ENCODE results near the gene GJD2. TPM values are rescaled to one million over a fixed set of nuclear protein-coding genes. Genes with fewer than 3 reads are reported as not detected.

Gene GJD2
- total RNA-seq, 4 donors from 2014 or later = not detected

- in situ Hi-C loops (cut with MboI; ENCODE audit: low pct_ligation_motif_present in 1 of 4, low pct_unique_long_range_greater_than_20kb in 1 of 4, low sequenced_read_pairs in 3 of 4) (no loop called here), intact Hi-C loops (cut with DNase I; ENCODE audit: low total_unique reads) (no loop called here)
- DNase-seq = no peak
- 89 to 92% methylated on average over 1 of the region's 1 CpG for WGBS, 2 donors (ENCODE audit: low coverage in 1 of 2)
- Histone ChIP-seq H3K27me3 (no peaks in the 10 kb centered on the region), H3K4me3 (no peak overlapping the region), H3K4me1 (no peaks in the 10 kb centered on the region), H3K27ac (no peak overlapping the region), H3K9me3 (no peaks in the 10 kb centered on the region), H3K36me3 (no peaks in the 10 kb centered on the region)
- TF ChIP-seq EP300 (IDR thresholded peaks at IDR 0.05; ENCODE audit: low read depth) = no peak
- TF ChIP-seq POLR2AphosphoS5 (IDR thresholded peaks at IDR 0.05) = no peak
- no peak for TF ChIP-seq CTCF (IDR thresholded peaks at IDR 0.05)
These were observed 47.6 kb upstream of the GJD2 start for GRCh38 chr15:34802371-34802770.

GRCh38 chr15:34799149-34800101 is 44.6 kb upstream of the GJD2 start:
- TF ChIP-seq EP300 (IDR thresholded peaks at IDR 0.05; ENCODE audit: low read depth) (no peak), CTCF (IDR thresholded peaks at IDR 0.05) (no peak), POLR2A (IDR thresholded peaks at IDR 0.05) (no peak), POLR2AphosphoS5 (IDR thresholded peaks at IDR 0.05) (no peak)
- H3K4me1 ChIP-seq = no peaks in the 10 kb centered on the region
- H3K36me3 ChIP-seq = no peaks in the 10 kb centered on the region
- peaks cover 20% of the 10 kb centered on the region for H3K27me3 ChIP-seq
- no peak overlapping the region for H3K27ac ChIP-seq
- no peak overlapping the region for H3K4me3 ChIP-seq
- H3K9me3 ChIP-seq = no peaks in the 10 kb centered on the region
- intact Hi-C loops (cut with DNase I; ENCODE audit: low total_unique reads) = no loop called here
- in situ Hi-C loops (cut with MboI; ENCODE audit: low pct_ligation_motif_present in 1 of 4, low pct_unique_long_range_greater_than_20kb in 1 of 4, low sequenced_read_pairs in 3 of 4) = no loop called here
- 40 to 47% methylated on average over 2 to 16 of the region's 16 CpGs for WGBS, 2 donors (ENCODE audit: low coverage in 1 of 2)
- no peak for DNase-seq

- no peaks in the 10 kb centered on the region for H3K4me1 ChIP-seq
- no peaks in the 10 kb centered on the region for H3K9me3 ChIP-seq
- WGBS, 2 donors (ENCODE audit: low coverage in 1 of 2) = 17 to 59% methylated on average over 1 to 5 of the region's 5 CpGs
- in situ Hi-C loops (cut with MboI; ENCODE audit: low pct_ligation_motif_present in 1 of 4, low pct_unique_long_range_greater_than_20kb in 1 of 4, low sequenced_read_pairs in 3 of 4) = no loop called here
- DNase-seq = no peak
- peaks cover 25% of the 10 kb centered on the region for H3K27me3 ChIP-seq
- H3K27ac ChIP-seq = no peak overlapping the region
- intact Hi-C loops (cut with DNase I; ENCODE audit: low total_unique reads) = no loop called here
- H3K36me3 ChIP-seq = no peaks in the 10 kb centered on the region
- H3K4me3 ChIP-seq = no peak overlapping the region
- no peak for TF ChIP-seq POLR2AphosphoS5 (IDR thresholded peaks at IDR 0.05)
- TF ChIP-seq EP300 (IDR thresholded peaks at IDR 0.05; ENCODE audit: low read depth) = no peak
- no peak for TF ChIP-seq CTCF (IDR thresholded peaks at IDR 0.05)
These were observed 42.1 kb upstream of the GJD2 start for GRCh38 chr15:34796847-34797435.

- no peak for DNase-seq
- WGBS, 2 donors (ENCODE audit: low coverage in 1 of 2) = 23 to 40% methylated on average over 4 to 37 of the region's 44 CpGs
- Histone ChIP-seq H3K27me3 (peaks cover 25% of the 10 kb centered on the region), H3K27ac (no peak within 1 kb of the TSS), H3K4me3 (no peak within 1 kb of the TSS), H3K4me1 (no peaks in the 10 kb centered on the region), H3K9me3 (no peaks in the 10 kb centered on the region), H3K36me3 (no peaks in the 10 kb centered on the region)
- TF ChIP-seq CTCF (IDR thresholded peaks at IDR 0.05) (no peak), POLR2AphosphoS5 (IDR thresholded peaks at IDR 0.05) (no peak)
- in situ Hi-C loops (cut with MboI; ENCODE audit: low pct_ligation_motif_present in 1 of 4, low pct_unique_long_range_greater_than_20kb in 1 of 4, low sequenced_read_pairs in 3 of 4) = no loop called here
- intact Hi-C loops (cut with DNase I; ENCODE audit: low total_unique reads) = no loop called here
These were observed 40.7 kb upstream of the GJD2 start, which contains the start of gene ACTC1 for GRCh38 chr15:34795267-34796081. Gene ACTC1 (minus strand): TSS chr15:34795549. CDS start chr15:34794808, 741 bp downstream.
